ENCODE results near the gene IER2. TPM values are rescaled to one million over a fixed set of nuclear protein-coding genes. Genes with fewer than 3 reads are reported as not detected.
"Not testable (repeated sequence)": the region's sequence is repeated elsewhere in the genome, so short reads cannot be mapped to it uniquely, and the experiment has no call there.

The IER2 gene
- total and polyA plus RNA-seq, 3 donors from 2014 or later: 18.1 to 29.4 (median 23.3) TPM

DNA sequence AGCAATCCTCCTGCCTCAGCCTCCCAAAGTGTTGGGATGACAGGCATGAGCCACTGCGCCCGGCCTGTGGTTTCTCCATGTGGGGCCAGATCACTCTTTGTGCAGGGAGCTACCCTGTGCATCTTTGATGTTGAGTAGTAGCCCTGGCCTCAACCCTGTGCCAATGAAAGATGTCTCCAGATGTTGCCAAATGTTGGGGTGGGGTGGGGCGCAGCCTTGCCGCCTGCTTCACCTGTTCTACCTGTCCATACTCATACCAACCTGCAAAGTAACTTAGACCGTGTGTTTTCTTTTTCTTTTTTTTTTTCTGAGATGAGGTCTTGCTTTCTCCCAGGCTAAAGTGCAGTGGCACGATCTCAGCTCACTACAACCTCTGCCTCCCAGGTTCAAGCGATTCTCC, 20.9 kb downstream of the IER2 start:
- Histone ChIP-seq H3K27me3 (no peaks in the 10 kb centered on the region), H3K4me1 (no peaks in the 10 kb centered on the region), H3K36me3 (ENCODE audit: low read depth, missing control alignments) (no peaks in the 10 kb centered on the region), H3K4me3 (no peak overlapping the region), H3K27ac (no peak overlapping the region), H3K9me3 (no peaks in the 10 kb centered on the region)
- intact Hi-C loops (cut with DNase I; ENCODE audit: low total_unique reads): no loop called here
- TF ChIP-seq, protein P1, sequence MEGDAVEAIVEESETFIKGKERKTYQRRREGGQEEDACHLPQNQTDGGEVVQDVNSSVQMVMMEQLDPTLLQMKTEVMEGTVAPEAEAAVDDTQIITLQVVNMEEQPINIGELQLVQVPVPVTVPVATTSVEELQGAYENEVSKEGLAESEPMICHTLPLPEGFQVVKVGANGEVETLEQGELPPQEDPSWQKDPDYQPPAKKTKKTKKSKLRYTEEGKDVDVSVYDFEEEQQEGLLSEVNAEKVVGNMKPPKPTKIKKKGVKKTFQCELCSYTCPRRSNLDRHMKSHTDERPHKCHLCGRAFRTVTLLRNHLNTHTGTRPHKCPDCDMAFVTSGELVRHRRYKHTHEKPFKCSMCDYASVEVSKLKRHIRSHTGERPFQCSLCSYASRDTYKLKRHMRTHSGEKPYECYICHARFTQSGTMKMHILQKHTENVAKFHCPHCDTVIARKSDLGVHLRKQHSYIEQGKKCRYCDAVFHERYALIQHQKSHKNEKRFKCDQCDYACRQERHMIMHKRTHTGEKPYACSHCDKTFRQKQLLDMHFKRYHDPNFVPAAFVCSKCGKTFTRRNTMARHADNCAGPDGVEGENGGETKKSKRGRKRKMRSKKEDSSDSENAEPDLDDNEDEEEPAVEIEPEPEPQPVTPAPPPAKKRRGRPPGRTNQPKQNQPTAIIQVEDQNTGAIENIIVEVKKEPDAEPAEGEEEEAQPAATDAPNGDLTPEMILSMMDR (IDR thresholded peaks at IDR 0.05): no peak
- no peak for TF ChIP-seq POLR2A (IDR thresholded peaks at IDR 0.05)
- no peak for DNase-seq
- WGBS, 2 donors: 96 to 97% methylated on average over 7 of the region's 7 CpGs

DNA sequence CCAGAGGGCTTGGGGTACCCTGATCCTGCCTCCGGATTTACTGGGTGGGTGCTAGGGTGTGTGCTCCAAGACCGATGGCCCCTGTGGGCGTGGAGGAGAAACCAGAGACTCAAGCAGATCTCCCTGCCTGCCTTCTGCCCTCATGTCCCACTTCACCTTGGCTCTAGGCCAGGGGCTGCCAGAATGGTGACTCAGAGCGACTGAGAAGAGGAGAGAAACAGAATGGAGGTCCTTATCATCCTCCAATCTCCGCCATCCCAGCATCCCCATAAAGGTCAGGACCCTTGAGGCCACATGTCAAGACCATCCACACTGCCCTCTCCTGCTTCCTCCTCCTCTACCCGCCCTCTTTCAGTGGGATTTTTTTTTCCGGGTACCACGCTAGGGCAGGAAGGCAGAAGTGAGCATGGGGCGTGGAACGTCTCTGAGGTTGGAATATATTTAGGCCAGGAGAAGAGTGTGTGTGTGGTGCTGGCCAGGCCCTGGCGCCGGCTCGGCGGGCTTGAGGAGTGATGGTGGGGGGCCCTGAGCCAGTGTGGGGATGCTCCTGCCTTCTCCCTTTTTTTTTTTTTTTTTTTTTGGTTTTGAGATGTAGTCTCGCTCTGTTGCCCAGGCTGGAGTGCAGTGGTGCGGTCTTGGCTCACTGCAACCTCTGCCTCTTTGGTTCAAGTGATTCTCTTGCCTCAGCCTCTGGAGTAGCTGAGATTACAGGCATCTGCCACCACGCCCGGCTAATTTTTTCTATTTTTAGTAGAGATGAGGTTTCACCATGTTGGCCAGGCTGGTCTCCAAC, 22.3 kb downstream of the IER2 start:
- Histone ChIP-seq H3K4me1 (no peaks in the 10 kb centered on the region), H3K27me3 (no peaks in the 10 kb centered on the region), H3K36me3 (ENCODE audit: low read depth, missing control alignments) (no peaks in the 10 kb centered on the region), H3K27ac (no peak overlapping the region), H3K4me3 (no peak overlapping the region), H3K9me3 (no peaks in the 10 kb centered on the region)
- WGBS, 2 donors: 69 to 78% methylated on average over 18 of the region's 18 CpGs
- TF ChIP-seq POLR2A (IDR thresholded peaks at IDR 0.05): no peak
- TF ChIP-seq, protein P1 (IDR thresholded peaks at IDR 0.05): no peak
- intact Hi-C loops (cut with DNase I; ENCODE audit: low total_unique reads): no loop called here
- DNase-seq: no peak

DNA sequence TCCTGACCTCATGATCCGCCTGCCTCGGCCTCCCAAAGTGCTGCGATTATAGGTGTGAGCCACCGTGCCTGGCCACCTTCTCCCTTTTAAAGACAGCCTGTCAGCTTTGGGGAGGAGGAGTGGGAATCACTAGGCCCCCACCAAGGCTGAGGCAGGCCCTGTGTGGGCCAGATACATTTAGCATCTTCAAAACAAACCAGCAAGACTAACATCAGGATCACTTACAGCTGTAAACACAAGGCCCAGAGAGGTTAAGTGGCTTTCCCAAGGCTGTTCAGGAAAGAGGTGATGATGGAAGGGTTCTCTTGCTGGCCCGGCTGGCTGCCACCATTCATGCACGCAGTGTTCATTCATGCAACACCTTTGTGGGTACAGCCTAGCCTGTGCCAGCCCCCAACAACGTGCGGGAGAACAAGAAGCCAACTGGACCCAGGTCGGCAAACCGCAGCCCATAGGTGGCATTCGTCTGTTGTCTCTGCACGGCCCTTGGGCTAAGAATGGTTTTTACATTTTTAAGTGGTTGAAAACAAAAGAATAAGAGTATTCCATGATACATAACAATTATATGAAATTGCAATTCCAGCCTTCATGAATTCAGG, 23.0 kb downstream of the IER2 start:
- H3K4me3 ChIP-seq: no peak overlapping the region
- no peaks in the 10 kb centered on the region for H3K27me3 ChIP-seq
- H3K27ac ChIP-seq: no peak overlapping the region
- no peak for TF ChIP-seq POLR2A (IDR thresholded peaks at IDR 0.05)
- TF ChIP-seq, protein P1 (IDR thresholded peaks at IDR 0.05): no peak
- intact Hi-C loops (cut with DNase I; ENCODE audit: low total_unique reads): no loop called here
- no peaks in the 10 kb centered on the region for H3K4me1 ChIP-seq
- no peaks in the 10 kb centered on the region for H3K9me3 ChIP-seq
- 90 to 91% methylated on average over 12 of the region's 12 CpGs for WGBS, 2 donors
- DNase-seq: no peak
- H3K36me3 ChIP-seq (ENCODE audit: low read depth, missing control alignments): no peaks in the 10 kb centered on the region

DNA sequence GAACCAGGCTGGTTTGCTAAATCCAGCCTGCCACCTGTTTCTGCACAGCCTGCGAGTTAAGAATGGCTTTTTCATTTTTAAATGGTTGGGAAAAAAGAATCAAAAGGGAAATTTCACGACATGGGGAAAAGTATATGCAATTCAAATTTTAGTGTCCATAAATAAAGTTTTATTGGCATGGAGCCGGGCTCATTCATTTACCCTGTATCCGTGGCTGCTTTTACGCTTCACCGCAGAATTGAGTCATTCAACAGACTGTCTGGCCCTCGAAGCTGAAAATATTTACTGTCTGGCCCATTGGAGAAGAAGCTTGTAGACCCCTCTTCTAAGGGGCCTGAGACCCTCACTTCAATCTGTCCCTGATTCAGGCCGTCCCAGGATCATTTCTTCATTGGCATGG, 26.1 kb downstream of the IER2 start:
- H3K4me3 ChIP-seq: no peak overlapping the region
- no peaks in the 10 kb centered on the region for H3K27me3 ChIP-seq

DNA sequence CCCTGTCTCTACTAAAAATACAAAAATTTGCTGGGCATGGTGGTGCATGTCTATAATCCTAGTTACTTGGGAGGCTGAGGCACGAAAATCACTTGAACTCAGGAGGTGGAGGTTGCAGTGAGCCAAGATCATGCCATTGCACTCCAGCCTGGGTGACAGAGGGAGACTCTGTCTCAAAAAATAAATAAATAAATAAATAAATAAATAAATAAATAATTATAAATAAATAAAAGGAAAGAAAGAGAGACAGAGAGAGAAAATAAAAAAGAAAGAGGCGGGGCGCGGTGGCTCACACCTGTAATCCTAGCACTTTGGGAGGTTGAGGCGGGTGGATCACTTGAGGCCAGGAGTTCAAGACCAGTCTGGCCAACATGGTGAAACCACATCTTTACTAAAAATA, 27.4 kb downstream of the IER2 start:
- H3K4me3 ChIP-seq; H3K36me3 ChIP-seq (ENCODE audit: low read depth, missing control alignments); H3K27ac ChIP-seq; intact Hi-C loops (cut with DNase I; ENCODE audit: low total_unique reads); H3K9me3 ChIP-seq; H3K27me3 ChIP-seq; DNase-seq; H3K4me1 ChIP-seq: not testable (repeated sequence)
- WGBS, 2 donors: 92 to 98% methylated on average over 5 of the region's 5 CpGs

More for the DNA sequence above, 26.1 kb downstream of the IER2 start:
- Histone ChIP-seq H3K27ac (no peak overlapping the region), H3K36me3 (ENCODE audit: low read depth, missing control alignments) (no peaks in the 10 kb centered on the region), H3K4me1 (no peaks in the 10 kb centered on the region), H3K9me3 (no peaks in the 10 kb centered on the region)
- 81 to 88% methylated on average over 8 of the region's 8 CpGs for WGBS, 2 donors
- intact Hi-C loops (cut with DNase I; ENCODE audit: low total_unique reads): no loop called here
- TF ChIP-seq, protein P1 (IDR thresholded peaks at IDR 0.05): no peak
- TF ChIP-seq POLR2A (IDR thresholded peaks at IDR 0.05): no peak
- DNase-seq: no peak

DNA sequence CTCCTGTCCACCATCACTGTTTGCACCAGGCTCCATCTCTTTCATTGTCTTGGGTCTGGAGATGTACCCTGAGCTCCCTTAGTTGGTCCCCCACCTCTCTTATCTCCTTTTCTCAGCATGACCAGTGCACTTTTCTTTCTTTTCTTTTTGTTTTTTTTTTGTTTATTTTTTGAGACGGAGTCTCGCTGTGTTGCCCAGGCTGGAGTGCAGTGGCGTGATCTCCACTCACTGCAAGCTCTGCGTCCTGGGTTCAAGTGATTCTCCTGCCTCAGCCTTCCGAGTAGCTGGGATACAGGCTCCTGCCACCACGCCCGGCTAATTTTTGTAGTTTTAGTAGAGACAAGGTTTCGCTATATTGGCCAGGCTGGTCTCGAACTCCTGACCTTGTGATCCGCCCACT, 28.1 kb downstream of the IER2 start:
- DNase-seq; intact Hi-C loops (cut with DNase I; ENCODE audit: low total_unique reads): not testable (repeated sequence)
- 85 to 94% methylated on average over 10 of the region's 10 CpGs for WGBS, 2 donors

More for the DNA sequence above, 28.1 kb downstream of the IER2 start:
- H3K36me3 ChIP-seq (ENCODE audit: low read depth, missing control alignments); H3K4me3 ChIP-seq; H3K4me1 ChIP-seq; H3K27me3 ChIP-seq; H3K27ac ChIP-seq; H3K9me3 ChIP-seq: not testable (repeated sequence)

Measured in testis (tissue), 3 donors.